Measurements from ENCODE around the gene DIRAS1.

DNA sequence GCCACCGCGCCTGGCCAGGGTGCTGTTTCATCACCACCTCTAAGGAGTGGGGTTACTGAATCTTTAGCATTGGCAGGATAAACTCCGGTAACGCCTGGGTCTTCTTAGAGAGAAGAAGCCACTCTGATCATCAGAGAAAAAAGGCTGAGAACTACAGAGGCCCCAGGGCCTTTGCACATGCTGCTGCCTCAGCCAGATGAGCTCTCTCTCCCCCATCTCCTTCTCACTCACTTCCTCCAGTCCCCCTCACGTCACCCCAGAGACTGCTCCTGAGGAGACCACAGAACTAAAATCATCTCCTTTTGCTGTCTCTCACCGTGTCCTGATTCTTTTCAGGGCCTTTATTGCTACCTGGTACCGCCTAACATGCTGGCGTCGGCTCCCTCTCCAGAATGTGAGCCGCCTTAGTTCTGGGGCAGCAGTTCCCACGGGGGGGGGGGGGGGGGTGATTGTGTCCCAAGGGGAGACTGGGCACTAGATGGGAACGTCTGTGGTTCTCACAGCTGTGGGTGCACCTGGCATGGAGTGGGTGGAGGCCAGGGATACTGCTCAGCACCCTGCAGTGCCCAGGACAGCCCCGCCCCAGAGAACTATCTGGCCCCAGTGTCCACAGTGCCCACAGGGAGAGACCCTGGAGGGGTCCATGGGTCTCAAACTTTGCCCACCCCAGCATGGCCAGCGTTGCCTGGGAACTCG is 5.1 kb upstream of the DIRAS1 start:
- TF ChIP-seq, protein P1, sequence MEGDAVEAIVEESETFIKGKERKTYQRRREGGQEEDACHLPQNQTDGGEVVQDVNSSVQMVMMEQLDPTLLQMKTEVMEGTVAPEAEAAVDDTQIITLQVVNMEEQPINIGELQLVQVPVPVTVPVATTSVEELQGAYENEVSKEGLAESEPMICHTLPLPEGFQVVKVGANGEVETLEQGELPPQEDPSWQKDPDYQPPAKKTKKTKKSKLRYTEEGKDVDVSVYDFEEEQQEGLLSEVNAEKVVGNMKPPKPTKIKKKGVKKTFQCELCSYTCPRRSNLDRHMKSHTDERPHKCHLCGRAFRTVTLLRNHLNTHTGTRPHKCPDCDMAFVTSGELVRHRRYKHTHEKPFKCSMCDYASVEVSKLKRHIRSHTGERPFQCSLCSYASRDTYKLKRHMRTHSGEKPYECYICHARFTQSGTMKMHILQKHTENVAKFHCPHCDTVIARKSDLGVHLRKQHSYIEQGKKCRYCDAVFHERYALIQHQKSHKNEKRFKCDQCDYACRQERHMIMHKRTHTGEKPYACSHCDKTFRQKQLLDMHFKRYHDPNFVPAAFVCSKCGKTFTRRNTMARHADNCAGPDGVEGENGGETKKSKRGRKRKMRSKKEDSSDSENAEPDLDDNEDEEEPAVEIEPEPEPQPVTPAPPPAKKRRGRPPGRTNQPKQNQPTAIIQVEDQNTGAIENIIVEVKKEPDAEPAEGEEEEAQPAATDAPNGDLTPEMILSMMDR (IDR thresholded peaks at IDR 0.05; ENCODE audit: insufficient read depth, low read length, poor library complexity, severe bottlenecking) = no peak
- TF ChIP-seq EZH2phosphoT487 (conservative IDR thresholded peaks at IDR 0.05; ENCODE audit: low read length) = no peak
